ENCODE results near the gene SH2D6. TPM values are rescaled to one million over a fixed set of nuclear protein-coding genes. Genes with fewer than 3 reads are reported as not detected.
A peak's percentile ranks its signal among the peaks of the same experiment; 100 is the strongest.

The SH2D6 gene
- polyA plus RNA-seq, 3 donors: not detected

DNA sequence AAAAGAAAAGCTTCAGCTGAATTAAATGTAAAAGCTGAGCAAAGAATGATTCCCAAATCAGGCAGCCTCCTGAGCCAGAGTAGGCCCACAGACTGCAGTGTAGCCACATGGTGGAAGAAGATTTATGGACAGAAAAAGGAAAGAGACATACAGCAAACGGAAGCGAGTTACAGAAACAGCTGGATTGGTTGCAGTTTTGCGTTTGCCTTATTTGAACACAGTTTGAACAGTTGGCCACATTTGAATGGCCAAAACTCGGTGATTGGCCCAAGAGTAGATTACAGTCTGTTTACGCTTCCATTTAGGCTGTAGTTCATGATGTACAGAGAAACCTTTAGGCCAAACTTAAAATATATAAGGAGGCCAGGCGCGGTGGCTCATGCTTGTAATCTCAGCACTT, 35.1 kb downstream of the SH2D6 start:
- Mint-ChIP-seq H3K4me1 (peaks cover 4% of the 10 kb centered on the region), H3K9me3 (peaks cover 0 to 3% (median 0%) of the 10 kb centered on the region in 7 donors), H3K36me3 (no peaks in the 10 kb centered on the region), H3K27me3 (ENCODE audit: low read depth in 3 of 3) (peaks cover 0 to 2% (median 2%) of the 10 kb centered on the region in 3 donors), H3K4me3 (no peak overlapping the region), H3K27ac (peak overlapping the region in 1 of 7 donors; percentile 1)
- intact Hi-C loops (cut with micrococcal nuclease): no loop called here
- 44% methylated on average over 6 of the region's 7 CpGs for WGBS (ENCODE audit: insufficient coverage)
- TF ChIP-seq, protein P1, sequence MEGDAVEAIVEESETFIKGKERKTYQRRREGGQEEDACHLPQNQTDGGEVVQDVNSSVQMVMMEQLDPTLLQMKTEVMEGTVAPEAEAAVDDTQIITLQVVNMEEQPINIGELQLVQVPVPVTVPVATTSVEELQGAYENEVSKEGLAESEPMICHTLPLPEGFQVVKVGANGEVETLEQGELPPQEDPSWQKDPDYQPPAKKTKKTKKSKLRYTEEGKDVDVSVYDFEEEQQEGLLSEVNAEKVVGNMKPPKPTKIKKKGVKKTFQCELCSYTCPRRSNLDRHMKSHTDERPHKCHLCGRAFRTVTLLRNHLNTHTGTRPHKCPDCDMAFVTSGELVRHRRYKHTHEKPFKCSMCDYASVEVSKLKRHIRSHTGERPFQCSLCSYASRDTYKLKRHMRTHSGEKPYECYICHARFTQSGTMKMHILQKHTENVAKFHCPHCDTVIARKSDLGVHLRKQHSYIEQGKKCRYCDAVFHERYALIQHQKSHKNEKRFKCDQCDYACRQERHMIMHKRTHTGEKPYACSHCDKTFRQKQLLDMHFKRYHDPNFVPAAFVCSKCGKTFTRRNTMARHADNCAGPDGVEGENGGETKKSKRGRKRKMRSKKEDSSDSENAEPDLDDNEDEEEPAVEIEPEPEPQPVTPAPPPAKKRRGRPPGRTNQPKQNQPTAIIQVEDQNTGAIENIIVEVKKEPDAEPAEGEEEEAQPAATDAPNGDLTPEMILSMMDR (IDR thresholded peaks at IDR 0.05): no peak
- H3K27ac ChIP-seq (ENCODE audit: low read depth in 1 of 2, low read length in 2 of 2): no peak overlapping the region
- H3K4me3 ChIP-seq (replicated peaks in 1 of 3; ENCODE audit: low read depth in 2 of 3, low read length in 3 of 3): no peak overlapping the region
- H4K20me1 ChIP-seq (ENCODE audit: insufficient read depth, low read length): no peaks in the 10 kb centered on the region
- H3K4me2 ChIP-seq (replicated peaks; ENCODE audit: extremely low read depth, low read length, poor library complexity, severe bottlenecking): no peak overlapping the region
- no peak overlapping the region for H3K9ac ChIP-seq (ENCODE audit: insufficient read depth, low read length, poor library complexity, severe bottlenecking)
- H3K79me2 ChIP-seq (ENCODE audit: insufficient read depth, low read length): no peaks in the 10 kb centered on the region
- DNase-seq: no peak
- no peaks in the 10 kb centered on the region for H3K9me3 ChIP-seq (replicated peaks in 1 of 2; ENCODE audit: control insufficient read depth in 1 of 2, insufficient read depth in 1 of 2, low read length in 2 of 2)
- H3K4me1 ChIP-seq (ENCODE audit: control insufficient read depth in 1 of 2, insufficient read depth in 2 of 2, low read length in 2 of 2): no peaks in the 10 kb centered on the region
- H2AFZ ChIP-seq (ENCODE audit: insufficient read depth, low read depth, low read length, poor library complexity, severe bottlenecking): peak overlapping the region; percentile 24
- no peaks in the 10 kb centered on the region for H3K36me3 ChIP-seq (replicated peaks in 1 of 2; ENCODE audit: control insufficient read depth in 1 of 2, insufficient read depth in 2 of 2, low read length in 2 of 2)
- no peaks in the 10 kb centered on the region for H3K27me3 ChIP-seq (ENCODE audit: control insufficient read depth in 2 of 2, insufficient read depth in 2 of 2, low read length in 2 of 2)

- H3K27me3 ChIP-seq (ENCODE audit: control insufficient read depth in 2 of 2, insufficient read depth in 2 of 2, low read length in 2 of 2): no peaks in the 10 kb centered on the region
- peaks cover 0 to 3% (median 0%) of the 10 kb centered on the region in 7 donors for H3K9me3 Mint-ChIP-seq
- H3K4me3 ChIP-seq (replicated peaks in 1 of 3; ENCODE audit: low read depth in 2 of 3, low read length in 3 of 3): no peak overlapping the region
- no peak for DNase-seq
- no peaks in the 10 kb centered on the region for H3K4me1 ChIP-seq (ENCODE audit: control insufficient read depth in 1 of 2, insufficient read depth in 2 of 2, low read length in 2 of 2)
- no peaks in the 10 kb centered on the region for H3K36me3 ChIP-seq (replicated peaks in 1 of 2; ENCODE audit: control insufficient read depth in 1 of 2, insufficient read depth in 2 of 2, low read length in 2 of 2)
- WGBS (ENCODE audit: insufficient coverage): 100% methylated on average over 1 of the region's 1 CpG
- H3K79me2 ChIP-seq (ENCODE audit: insufficient read depth, low read length): no peaks in the 10 kb centered on the region
- H3K27ac ChIP-seq (ENCODE audit: low read depth in 1 of 2, low read length in 2 of 2): no peak overlapping the region
- H3K36me3 Mint-ChIP-seq: no peaks in the 10 kb centered on the region
- H2AFZ ChIP-seq (ENCODE audit: insufficient read depth, low read depth, low read length, poor library complexity, severe bottlenecking): peak overlapping the region; percentile 24
- no peak overlapping the region for H3K9ac ChIP-seq (ENCODE audit: insufficient read depth, low read length, poor library complexity, severe bottlenecking)
- intact Hi-C loops (cut with micrococcal nuclease): no loop called here
- peak overlapping the region in 1 of 7 donors; percentile 26 for H3K27ac Mint-ChIP-seq
- TF ChIP-seq, protein P1 (IDR thresholded peaks at IDR 0.05): no peak
- peaks cover 4% of the 10 kb centered on the region for H3K4me1 Mint-ChIP-seq
- no peaks in the 10 kb centered on the region for H4K20me1 ChIP-seq (ENCODE audit: insufficient read depth, low read length)
- no peak overlapping the region for H3K4me2 ChIP-seq (replicated peaks; ENCODE audit: extremely low read depth, low read length, poor library complexity, severe bottlenecking)
- no peak overlapping the region for H3K4me3 Mint-ChIP-seq
- peaks cover 2% of the 10 kb centered on the region in 3 donors for H3K27me3 Mint-ChIP-seq (ENCODE audit: low read depth in 3 of 3)
- no peaks in the 10 kb centered on the region for H3K9me3 ChIP-seq (replicated peaks in 1 of 2; ENCODE audit: control insufficient read depth in 1 of 2, insufficient read depth in 1 of 2, low read length in 2 of 2)
Observed at GRCh38 chr2:85455552-85456090, 37.1 kb downstream of the SH2D6 start.

Measured in CD14-positive monocyte (primary cell).